Endothelial cell of umbilical vein (primary cell): ENCODE data around the gene MEX3C. TPM values are rescaled to one million over a fixed set of nuclear protein-coding genes. Genes with fewer than 3 reads are reported as not detected.
A peak's percentile ranks its signal among the peaks of the same experiment; 100 is the strongest.

ENCODE experiments used
- BruUV-seq: library from RNA; stranded (reverse); fragments of 400-500 nt; replicated peaks from 2 replicates; lab custom pipeline; 2021; lab: Mats Ljungman, UMichigan
- CTCF ChIA-PET: fragments of 300-600, 350-600 bp; sonication (Branson Sonifier 250); formaldehyde crosslinking; loops from one replicate; lab custom pipeline; 2021; ENCODE audit warnings: antibody characterized with exemption, inconsistent platforms; lab: Charles Lee
- POLR2A ChIA-PET: fragments of 300-600, 350-600 bp; sonication (Branson Sonifier 250); formaldehyde crosslinking; loops from one replicate; lab custom pipeline; 2021; ENCODE audit warnings: antibody characterized with exemption, inconsistent platforms; lab: Charles Lee
- DNase-seq: peaks from one replicate; pipeline ENCODE4 v3.0.0-alpha.2; 2011; ENCODE audit warnings: low read depth, low spot score
- FAIRE-seq: peaks from 2 replicates; lab custom pipeline; 2011; peaks lifted over from hg19 to GRCh38; lab: Jason Lieb, UNC
- H2AFZ ChIP-seq: 2 replicates; pipeline ENCODE4 v1.6.0; 2012; ENCODE audit warnings: low read depth, low read length, control low read depth, inconsistent platforms
- H3K27ac ChIP-seq: 2 replicates; pipeline ENCODE4 v1.5.1; 2011; ENCODE audit warnings: low read depth, mild to moderate bottlenecking, control low read depth, low read length, moderate library complexity; ENCODE audit not compliant: insufficient read depth
- H3K27me3 ChIP-seq, 2 experiments: 2 replicates each; pipeline versions ENCODE4 v1.6.0 to v1.6.1; 2011; ENCODE audit warnings: low read length in 2 of 2, mixed read lengths in 1 of 2; ENCODE audit not compliant: control insufficient read depth in 2 of 2, insufficient read depth in 2 of 2
- H3K36me3 ChIP-seq, 2 experiments: 2 replicates in 1 of 2; 3 replicates in 1 of 2; pipeline ENCODE4 v1.5.1; 2011; ENCODE audit warnings: low read length in 2 of 2, mild to moderate bottlenecking in 1 of 2, moderate library complexity in 1 of 2; ENCODE audit not compliant: control insufficient read depth in 2 of 2, insufficient read depth in 2 of 2; ENCODE audit errors: extremely low read depth in 1 of 2
- H3K4me1 ChIP-seq: 3 replicates; pipeline ENCODE4 v1.5.1; 2011; ENCODE audit warnings: mild to moderate bottlenecking, low read length; ENCODE audit not compliant: control insufficient read depth, insufficient read depth; ENCODE audit errors: extremely low read depth
- H3K4me2 ChIP-seq: 2 replicates; pipeline ENCODE4 v1.6.1; 2011; ENCODE audit warnings: low read length, control low read depth, mixed read lengths; ENCODE audit not compliant: insufficient read depth
- H3K4me3 ChIP-seq, 3 experiments: fragments of 200-600 bp in 1 of 3; sonication (generic), shearing (Covaris generic) in 1 of 3; replicated peaks in 1 of 3; 2 replicates each; pipeline ENCODE4 v1.5.1; 2011 to 2016; ENCODE audit warnings: control low read depth in 3 of 3, low read length in 3 of 3, mild to moderate bottlenecking in 2 of 3, inconsistent platforms in 1 of 3, low read depth in 1 of 3, moderate library complexity in 1 of 3; ENCODE audit not compliant: insufficient read depth in 1 of 3
- H3K79me2 ChIP-seq: 2 replicates; pipeline ENCODE4 v1.6.0; 2012; ENCODE audit warnings: low read length, inconsistent platforms; ENCODE audit not compliant: control insufficient read depth, insufficient read depth
- H3K9ac ChIP-seq: replicated peaks from 2 replicates; pipeline ENCODE3; 2011; ENCODE audit warnings: low read length, control low read depth; ENCODE audit not compliant: insufficient read depth; ENCODE audit errors: extremely low read depth
- H3K9me1 ChIP-seq: replicated peaks from 3 replicates; pipeline ENCODE4 v1.6.0; 2011; ENCODE audit warnings: mild to moderate bottlenecking, low read length; ENCODE audit not compliant: control insufficient read depth, insufficient read depth; ENCODE audit errors: extremely low read depth
- H3K9me3 ChIP-seq: replicated peaks from 2 replicates; pipeline ENCODE4 v1.5.1; 2012; ENCODE audit warnings: low read length, inconsistent platforms; ENCODE audit not compliant: control insufficient read depth, insufficient read depth
- H4K20me1 ChIP-seq: replicated peaks from 2 replicates; pipeline ENCODE3; 2011; ENCODE audit warnings: mild to moderate bottlenecking, low read length; ENCODE audit not compliant: control insufficient read depth, insufficient read depth; ENCODE audit errors: extremely low read depth
- EZH2 ChIP-seq: IDR thresholded peaks from 2 replicates; pipeline ENCODE4 v1.6.1; 2012; ENCODE audit warnings: borderline replicate concordance, low read depth, mild to moderate bottlenecking, moderate library complexity, low read length, inconsistent platforms; ENCODE audit not compliant: severe bottlenecking
- FOS ChIP-seq: IDR thresholded peaks from 2 replicates; pipeline ENCODE4 v1.6.1; 2011; ENCODE audit warnings: mild to moderate bottlenecking, low read length, moderate library complexity, borderline replicate concordance; ENCODE audit not compliant: insufficient read depth
- GATA2 ChIP-seq: IDR thresholded peaks from 2 replicates; pipeline ENCODE4 v1.7.0; 2011; ENCODE audit warnings: low read depth, mild to moderate bottlenecking, moderate library complexity, mixed read lengths, low read length; ENCODE audit not compliant: insufficient read length, insufficient read depth
- JUN ChIP-seq: IDR thresholded peaks from 2 replicates; pipeline ENCODE4 v1.6.1; 2011; ENCODE audit warnings: borderline replicate concordance, low read depth; ENCODE audit not compliant: insufficient read length, insufficient read depth
- MYC ChIP-seq: IDR thresholded peaks from one replicate; pipeline ENCODE4 v1.6.1; 2011; ENCODE audit warnings: mild to moderate bottlenecking, low read depth, low read length
- POLR2A ChIP-seq: IDR thresholded peaks from 2 replicates; pipeline ENCODE4 v1.6.1; 2012; ENCODE audit warnings: low read depth, mild to moderate bottlenecking, control low read depth, low read length
- POLR2AphosphoS5 ChIP-seq: IDR thresholded peaks from 2 replicates; pipeline ENCODE4 v1.6.1; 2012; ENCODE audit warnings: low read depth, mild to moderate bottlenecking, control low read depth, low read length, moderate library complexity; ENCODE audit not compliant: insufficient read depth
- dilution Hi-C: fragments of 300-500 bp; cut with MboI; formaldehyde crosslinking; loops from one replicate; pipeline ENCODE4 v1.15.0; 2019; ENCODE audit warnings: low sequenced_read_pairs; ENCODE audit not compliant: extremely low pct_ligation_motif_present
- intact Hi-C: fragments of 100-400 bp; cut with micrococcal nuclease; formaldehyde crosslinking; loops from one replicate; pipeline ENCODE4 v1.10.0; 2022
- polyA plus RNA-seq, 4 experiments: library from polyadenylated mRNA; depleted of rRNA in 3 of 4; stranded (reverse) in 3 of 4; unstranded in 1 of 4; fragments of >200 nt; gene quantifications; 2 replicates each; pipeline versions ENCODE4 v1.2.1 to v1.2.3, GENCODE V29; 2011 to 2012; ENCODE audit warnings: missing spikeins in 1 of 4
- total RNA-seq: library from RNA; stranded (reverse); gene quantifications from 2 replicates; pipeline ENCODE4 v1.2.3, GENCODE V29; 2021
- TF ChIP-seq, protein P1 (sequence below): IDR thresholded peaks from 2 replicates; pipeline ENCODE4 v1.6.1; 2011; ENCODE audit not compliant: insufficient read depth, insufficient read length
- TF ChIP-seq, protein P2 (sequence below), 2 donors: IDR thresholded peaks; 1 replicate in 1 of 2; 2 replicates in 1 of 2; pipeline ENCODE4 v1.5.1; 2011; ENCODE audit warnings: low read length in 2 of 2, mild to moderate bottlenecking in 2 of 2, moderate library complexity in 2 of 2, control low read depth in 1 of 2, inconsistent platforms in 1 of 2, low read depth in 1 of 2; ENCODE audit not compliant: insufficient read depth in 1 of 2; ENCODE audit errors: extremely low read depth in 1 of 2

Gene MEX3C
- total and polyA plus RNA-seq, 2 donors (not counting 3 experiments of a cell fraction or from before 2014, with no cell fraction given), result 23.4 to 45.7 TPM

- no peak for FAIRE-seq
- POLR2A ChIA-PET, result interaction anchor here (0.8 kb wide), 1 partner anchor 8 kb away, joined by 4 read pairs; no protein-coding TSS in a partner anchor
- H4K20me1 ChIP-seq, result peaks cover 18% of the 10 kb centered on the region
These were observed 2.4 kb downstream of the MEX3C start for GRCh38 chr18:51195086-51195450.

More at GRCh38 chr18:51195086-51195450, 2.4 kb downstream of the MEX3C start:
- dilution Hi-C loops, result no loop called here
- TF ChIP-seq JUN (no peak), GATA2 (no peak), EZH2 (no peak), FOS (no peak), POLR2A (no peak), POLR2AphosphoS5 (no peak), MYC (no peak)
- TF ChIP-seq, protein P1, sequence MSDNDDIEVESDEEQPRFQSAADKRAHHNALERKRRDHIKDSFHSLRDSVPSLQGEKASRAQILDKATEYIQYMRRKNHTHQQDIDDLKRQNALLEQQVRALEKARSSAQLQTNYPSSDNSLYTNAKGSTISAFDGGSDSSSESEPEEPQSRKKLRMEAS, result no peak
- TF ChIP-seq, protein P2, sequence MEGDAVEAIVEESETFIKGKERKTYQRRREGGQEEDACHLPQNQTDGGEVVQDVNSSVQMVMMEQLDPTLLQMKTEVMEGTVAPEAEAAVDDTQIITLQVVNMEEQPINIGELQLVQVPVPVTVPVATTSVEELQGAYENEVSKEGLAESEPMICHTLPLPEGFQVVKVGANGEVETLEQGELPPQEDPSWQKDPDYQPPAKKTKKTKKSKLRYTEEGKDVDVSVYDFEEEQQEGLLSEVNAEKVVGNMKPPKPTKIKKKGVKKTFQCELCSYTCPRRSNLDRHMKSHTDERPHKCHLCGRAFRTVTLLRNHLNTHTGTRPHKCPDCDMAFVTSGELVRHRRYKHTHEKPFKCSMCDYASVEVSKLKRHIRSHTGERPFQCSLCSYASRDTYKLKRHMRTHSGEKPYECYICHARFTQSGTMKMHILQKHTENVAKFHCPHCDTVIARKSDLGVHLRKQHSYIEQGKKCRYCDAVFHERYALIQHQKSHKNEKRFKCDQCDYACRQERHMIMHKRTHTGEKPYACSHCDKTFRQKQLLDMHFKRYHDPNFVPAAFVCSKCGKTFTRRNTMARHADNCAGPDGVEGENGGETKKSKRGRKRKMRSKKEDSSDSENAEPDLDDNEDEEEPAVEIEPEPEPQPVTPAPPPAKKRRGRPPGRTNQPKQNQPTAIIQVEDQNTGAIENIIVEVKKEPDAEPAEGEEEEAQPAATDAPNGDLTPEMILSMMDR (IDR thresholded peaks at IDR 0.05; ENCODE audit: extremely low read depth in 1 of 2, insufficient read depth in 1 of 2, low read depth in 1 of 2, low read length in 2 of 2), result no peak
- intact Hi-C loops, result loop anchor here (1.0 to 5.0 kb wide), 6 partner anchors 113 to 913 kb away; partner anchors contain the start of genes MBD1, ME2, SKA1 and SMAD4
- peaks cover 39% of the 10 kb centered on the region for H3K4me1 ChIP-seq
- no peak overlapping the region for H2AFZ ChIP-seq
- no peak for DNase-seq
- peak overlapping the region; percentile 91 for H3K27ac ChIP-seq
- peaks cover 3% of the 10 kb centered on the region for H3K9me1 ChIP-seq
- no peaks in the 10 kb centered on the region for H3K9me3 ChIP-seq
- no peaks in the 10 kb centered on the region for H3K36me3 ChIP-seq
- CTCF ChIA-PET, result interaction anchor here (0.8 to 1.0 kb wide), 2 partner anchors 12 to 27 kb away, joined by 3 read pairs; no protein-coding TSS in a partner anchor
- BruUV-seq, result TSS peak; percentile 29
- H3K4me3 ChIP-seq, result peak overlapping the region; percentile 65 to 95 (median 95)
- H3K4me2 ChIP-seq, result peak overlapping the region; percentile 97
- peak overlapping the region; percentile 98 for H3K9ac ChIP-seq
- no peaks in the 10 kb centered on the region for H3K27me3 ChIP-seq
- H3K79me2 ChIP-seq, result peaks cover 68% of the 10 kb centered on the region
